ENCODE results near the gene SMARCAD1. TPM values are rescaled to one million over a fixed set of nuclear protein-coding genes. Genes with fewer than 3 reads are reported as not detected.
"Not testable (repeated sequence)": the region's sequence is repeated elsewhere in the genome, so short reads cannot be mapped to it uniquely, and the experiment has no call there.

SMARCAD1 gene
- total RNA-seq, 2 donors from 2014 or later = 30.4 to 37.0 TPM

DNA sequence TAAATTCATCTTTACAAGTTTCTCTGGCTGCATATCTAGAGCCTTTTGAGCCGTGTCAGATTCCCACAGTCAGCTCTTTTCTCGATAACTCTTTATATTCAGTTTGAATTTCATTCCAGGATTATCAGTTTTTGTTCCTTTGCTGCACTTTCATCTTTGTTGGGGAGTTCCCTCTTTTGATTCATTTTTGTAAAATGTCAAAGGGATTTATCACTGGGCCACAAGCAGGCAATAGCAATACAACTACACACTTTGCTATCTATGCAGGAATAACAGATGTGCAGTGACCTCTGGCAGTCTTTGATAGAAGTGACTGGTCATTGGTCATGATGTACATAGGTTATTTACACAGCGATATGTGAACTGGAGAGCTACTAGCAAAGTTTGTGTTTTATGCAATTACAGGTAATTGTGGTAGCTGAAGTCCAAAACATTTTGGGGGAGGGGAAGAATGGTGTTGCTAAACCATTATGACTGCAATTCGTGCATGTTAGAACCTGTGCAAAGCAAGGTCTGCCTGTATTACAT lies 91.1 kb downstream of the SMARCAD1 start:
- Mint-ChIP-seq H3K9me3 (no peaks in the 10 kb centered on the region), H3K27me3 (no peaks in the 10 kb centered on the region), H3K36me3 (ENCODE audit: low read depth) (no peaks in the 10 kb centered on the region), H3K4me1 (no peaks in the 10 kb centered on the region), H3K4me3 (no peak overlapping the region), H3K27ac (no peak overlapping the region)
- ATAC-seq (replicated peaks) = no peak

DNA sequence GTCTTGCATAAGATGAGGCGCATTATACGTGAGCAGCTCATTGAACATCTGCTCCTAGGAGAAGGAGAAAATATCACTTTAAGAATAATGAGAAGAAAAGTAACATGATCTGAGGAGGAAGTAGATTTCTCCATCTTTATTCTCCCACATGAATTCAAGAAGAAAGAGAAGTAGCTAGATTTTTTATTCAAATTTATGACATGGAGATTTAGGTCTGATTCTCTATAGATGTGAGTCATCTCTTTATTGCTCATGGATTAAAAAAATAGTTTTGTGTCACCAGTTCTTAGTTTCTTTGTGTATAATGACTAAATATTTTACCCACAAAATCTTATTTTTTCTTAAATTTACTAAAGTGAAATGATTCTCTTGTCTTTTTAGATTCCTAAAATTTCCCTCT lies 94.5 kb downstream of the SMARCAD1 start:
- no peaks in the 10 kb centered on the region for H3K9me3 Mint-ChIP-seq
- no peaks in the 10 kb centered on the region for H3K36me3 Mint-ChIP-seq (ENCODE audit: low read depth)
- no peaks in the 10 kb centered on the region for H3K4me1 Mint-ChIP-seq
- no peaks in the 10 kb centered on the region for H3K27me3 Mint-ChIP-seq
- no peak for ATAC-seq (replicated peaks)
- H3K27ac Mint-ChIP-seq = no peak overlapping the region
- no peak overlapping the region for H3K4me3 Mint-ChIP-seq

DNA sequence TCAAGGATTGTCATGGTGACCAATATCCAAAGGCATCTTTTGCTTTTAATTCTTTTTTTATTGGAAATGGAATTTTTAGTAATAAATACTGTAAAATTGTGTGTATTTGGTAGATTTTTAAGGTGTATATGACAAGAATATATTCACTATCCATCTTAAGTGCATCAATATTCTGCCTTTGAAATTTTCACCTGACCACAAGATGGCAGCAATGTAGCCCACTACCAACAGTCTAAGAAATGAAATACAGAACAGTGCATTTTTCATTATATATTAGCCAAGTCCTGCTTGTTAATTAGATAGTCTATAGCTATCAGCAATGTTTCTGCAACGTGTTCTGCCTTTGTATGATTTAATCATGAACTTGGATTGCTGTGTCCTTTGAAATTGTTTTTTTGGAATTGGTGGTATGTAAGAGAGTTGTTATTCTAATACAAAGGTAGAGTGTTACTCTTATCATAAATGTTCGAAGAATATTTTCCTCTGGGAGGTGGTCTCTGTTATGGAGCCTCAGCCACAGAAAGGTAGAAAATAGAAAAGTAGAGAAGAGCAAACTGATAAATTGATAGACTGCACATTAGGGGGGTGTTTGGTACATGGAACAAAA lies 96.8 kb downstream of the SMARCAD1 start:
- Mint-ChIP-seq H3K36me3 (ENCODE audit: low read depth) (no peaks in the 10 kb centered on the region), H3K9me3 (no peaks in the 10 kb centered on the region), H3K4me3 (no peak overlapping the region), H3K27ac (no peak overlapping the region), H3K4me1 (no peaks in the 10 kb centered on the region), H3K27me3 (no peaks in the 10 kb centered on the region)
- no peak for ATAC-seq (replicated peaks)

DNA sequence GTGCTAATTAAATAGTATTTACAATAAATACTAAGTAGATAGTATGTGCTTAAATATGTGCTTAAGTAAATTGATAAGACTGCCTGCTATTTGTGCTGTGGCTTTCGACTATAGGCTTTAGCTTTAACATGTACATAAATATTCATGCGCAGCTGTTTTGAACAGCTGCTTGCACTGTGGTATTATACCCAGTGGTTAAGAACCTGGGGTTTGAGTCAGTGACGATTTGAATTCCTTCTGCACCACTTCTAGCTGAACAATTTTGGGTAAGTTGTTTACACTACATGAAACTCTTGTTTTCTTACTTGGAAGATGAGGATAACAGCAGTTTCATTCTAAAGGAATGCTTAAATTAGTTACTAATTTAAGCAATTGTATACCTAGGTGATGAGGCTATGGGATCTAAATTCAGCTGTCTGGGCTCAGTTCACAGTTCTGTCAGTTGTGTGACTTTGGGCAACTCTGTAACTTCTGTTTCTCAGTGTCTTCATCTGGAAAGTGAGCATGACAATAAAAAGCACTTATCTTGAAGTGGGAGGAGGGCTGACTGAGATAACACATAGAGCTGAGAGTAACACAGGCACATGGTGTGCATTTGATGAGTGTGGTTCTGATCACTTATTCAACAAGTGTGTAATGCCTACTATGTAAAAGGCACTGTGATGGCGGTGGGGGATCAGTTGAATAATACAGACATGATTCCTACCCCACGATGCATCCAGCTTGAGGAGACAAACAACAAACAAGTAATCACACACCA lies 98.0 kb downstream of the SMARCAD1 start:
- Mint-ChIP-seq H3K36me3 (ENCODE audit: low read depth) (no peaks in the 10 kb centered on the region), H3K4me1 (no peaks in the 10 kb centered on the region), H3K27ac (no peak overlapping the region), H3K27me3 (no peaks in the 10 kb centered on the region), H3K9me3 (no peaks in the 10 kb centered on the region), H3K4me3 (no peak overlapping the region)
- no peak for ATAC-seq (replicated peaks)

DNA sequence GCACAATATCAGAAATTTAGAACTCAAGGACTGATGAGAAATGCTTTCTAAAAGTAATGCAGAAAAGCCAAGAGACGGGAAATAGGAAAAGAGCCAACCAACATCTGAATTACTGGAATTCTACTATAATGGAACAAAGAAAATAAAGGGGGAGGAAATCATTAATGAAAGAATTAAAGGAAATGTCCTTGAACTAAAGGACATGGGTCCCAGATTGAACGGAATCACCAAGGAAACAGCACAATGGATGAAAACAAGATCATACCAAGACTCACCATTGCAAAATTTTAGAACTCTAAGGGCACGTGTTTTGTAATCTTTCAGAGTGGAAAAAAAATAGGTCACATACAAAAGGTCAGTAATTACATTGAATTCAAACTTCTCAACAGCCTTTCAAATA lies 99.0 kb downstream of the SMARCAD1 start:
- Mint-ChIP-seq H3K4me1 (no peaks in the 10 kb centered on the region), H3K36me3 (ENCODE audit: low read depth) (no peaks in the 10 kb centered on the region), H3K27ac (no peak overlapping the region), H3K27me3 (no peaks in the 10 kb centered on the region), H3K4me3 (no peak overlapping the region), H3K9me3 (no peaks in the 10 kb centered on the region)
- ATAC-seq (replicated peaks) = no peak

DNA sequence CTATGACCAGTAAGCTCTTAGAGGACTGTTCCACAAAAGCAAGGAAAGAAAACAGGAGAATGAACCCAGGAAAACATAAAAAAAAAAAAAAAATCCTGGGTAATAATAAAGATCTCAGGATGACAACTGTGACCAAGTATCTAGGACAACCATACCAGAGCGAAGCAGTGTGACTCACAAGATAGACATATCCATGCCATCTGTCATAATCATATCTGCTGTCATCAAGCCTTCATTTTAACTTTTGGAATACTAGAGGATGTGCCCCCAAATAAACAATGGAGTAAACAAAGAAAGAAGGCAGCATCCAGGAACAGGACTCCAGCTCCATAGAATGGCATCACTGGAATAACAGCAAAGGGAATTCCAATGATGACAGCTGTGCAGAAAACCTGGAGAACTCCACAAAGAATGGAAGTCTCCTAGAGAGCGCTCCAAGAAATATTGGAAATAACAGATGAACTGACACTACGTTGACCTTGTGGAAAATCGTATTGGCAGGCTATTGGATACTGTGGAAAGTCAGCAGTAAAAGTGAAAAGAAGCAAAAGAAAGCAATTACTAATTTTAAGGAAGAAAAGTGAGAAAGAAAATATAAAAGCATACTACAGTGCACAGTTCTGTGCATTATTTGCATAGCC lies 99.7 kb downstream of the SMARCAD1 start:
- H3K4me1 Mint-ChIP-seq = no peaks in the 10 kb centered on the region
- no peaks in the 10 kb centered on the region for H3K27me3 Mint-ChIP-seq
- no peaks in the 10 kb centered on the region for H3K9me3 Mint-ChIP-seq
- no peak for ATAC-seq (replicated peaks)
- no peak overlapping the region for H3K27ac Mint-ChIP-seq
- no peak overlapping the region for H3K4me3 Mint-ChIP-seq
- no peaks in the 10 kb centered on the region for H3K36me3 Mint-ChIP-seq (ENCODE audit: low read depth)

DNA sequence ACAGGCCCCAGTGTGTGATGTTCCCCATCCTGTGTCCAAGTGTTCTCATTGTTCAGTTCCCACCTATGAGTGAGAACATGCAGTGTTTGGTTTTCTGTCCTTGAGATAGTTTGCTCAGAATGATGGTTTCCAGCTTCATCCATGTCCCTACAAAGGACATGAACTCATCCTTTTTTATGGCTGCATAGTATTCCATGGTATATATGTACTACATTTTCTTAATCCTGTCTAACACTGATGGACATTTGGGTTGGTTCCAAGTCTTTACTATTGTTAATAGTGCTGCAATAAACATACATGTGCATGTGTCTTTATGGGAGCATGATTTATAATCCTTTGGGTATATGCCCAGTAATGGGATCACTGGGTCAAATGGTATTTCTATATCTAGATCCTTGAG lies 112.3 kb downstream of the SMARCAD1 start:
- H3K4me3 Mint-ChIP-seq; H3K36me3 Mint-ChIP-seq (ENCODE audit: low read depth); ATAC-seq (replicated peaks); H3K27me3 Mint-ChIP-seq; H3K9me3 Mint-ChIP-seq; H3K27ac Mint-ChIP-seq; H3K4me1 Mint-ChIP-seq: not testable (repeated sequence)

DNA sequence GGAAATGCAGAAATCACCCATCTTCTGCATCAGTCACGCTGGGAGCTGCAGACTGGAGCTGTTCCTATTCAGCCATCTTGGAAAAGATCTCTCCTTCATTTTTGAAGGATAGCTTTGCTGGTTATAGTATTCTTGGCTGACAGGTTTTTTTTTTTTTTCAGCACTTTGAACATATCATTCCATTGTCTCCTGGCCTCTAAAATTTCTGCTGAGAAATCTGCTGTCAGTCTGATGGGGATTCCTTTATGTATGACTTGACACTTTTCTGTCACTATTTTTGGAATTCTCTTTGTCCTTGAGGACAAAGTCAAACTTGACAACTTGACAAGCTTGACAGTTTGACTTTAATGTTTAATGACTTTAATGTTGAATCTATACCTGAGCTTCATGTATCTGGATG lies 118.2 kb downstream of the SMARCAD1 start:
- H3K9me3 Mint-ChIP-seq = peaks cover 13% of the 10 kb centered on the region

DNA sequence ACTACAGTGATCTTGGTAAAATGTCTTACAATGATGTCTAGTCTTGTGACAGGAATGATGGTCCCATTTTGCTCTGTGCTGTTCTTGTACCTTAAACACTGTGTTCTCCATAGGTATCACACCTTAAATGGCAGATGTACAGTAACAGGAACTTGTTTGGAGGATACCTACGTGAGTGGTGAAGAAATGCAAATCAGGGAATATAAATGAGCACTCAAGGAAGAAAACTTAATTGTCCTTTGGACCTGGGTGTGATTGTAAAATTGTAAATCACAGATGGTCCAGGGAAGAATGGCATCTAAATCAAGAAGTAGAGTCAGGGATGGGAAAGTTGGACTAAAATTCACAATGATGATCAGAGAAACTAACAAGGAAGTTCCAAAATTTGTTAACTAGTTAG lies 122.3 kb downstream of the SMARCAD1 start:
- peaks cover 7% of the 10 kb centered on the region for H3K9me3 Mint-ChIP-seq
- H3K4me1 Mint-ChIP-seq = no peaks in the 10 kb centered on the region
- H3K27me3 Mint-ChIP-seq = peaks cover 3% of the 10 kb centered on the region
- no peak overlapping the region for H3K4me3 Mint-ChIP-seq
- no peaks in the 10 kb centered on the region for H3K36me3 Mint-ChIP-seq (ENCODE audit: low read depth)
- no peak overlapping the region for H3K27ac Mint-ChIP-seq
- no peak for ATAC-seq (replicated peaks)

More for the DNA sequence above, 118.2 kb downstream of the SMARCAD1 start:
- H3K27me3 Mint-ChIP-seq = peaks cover 3% of the 10 kb centered on the region
- H3K4me3 Mint-ChIP-seq = no peak overlapping the region
- no peaks in the 10 kb centered on the region for H3K36me3 Mint-ChIP-seq (ENCODE audit: low read depth)
- no peak for ATAC-seq (replicated peaks)
- H3K27ac Mint-ChIP-seq = no peak overlapping the region
- no peaks in the 10 kb centered on the region for H3K4me1 Mint-ChIP-seq

DNA sequence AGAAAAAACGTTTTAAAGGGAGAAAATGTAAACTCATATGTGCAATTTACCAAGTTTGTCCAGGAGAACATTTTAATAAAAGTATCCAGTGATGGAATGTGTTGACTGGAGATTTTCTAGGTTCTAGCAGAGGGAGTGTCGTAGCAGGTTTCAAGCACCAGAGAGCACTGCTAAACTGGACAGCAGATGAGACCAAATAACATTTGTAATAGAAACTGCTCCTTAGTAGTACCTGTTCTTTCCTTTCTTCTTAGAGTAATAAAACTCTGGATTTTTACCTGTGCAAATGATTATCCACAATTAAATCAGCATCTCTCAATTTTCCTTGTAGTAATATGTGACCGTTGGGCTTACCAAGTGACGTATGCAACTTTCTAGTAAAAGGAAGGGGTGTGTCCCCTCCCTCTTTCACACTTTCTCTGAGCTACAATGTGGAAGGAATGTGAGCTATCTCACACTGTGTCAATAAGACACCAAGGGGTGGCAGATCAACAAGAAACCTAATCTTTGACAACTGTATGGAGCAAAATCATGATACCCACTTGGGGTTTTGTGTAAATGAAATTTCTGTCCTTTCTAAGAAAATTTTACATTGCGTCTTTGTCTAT lies 125.4 kb downstream of the SMARCAD1 start:
- no peaks in the 10 kb centered on the region for H3K4me1 Mint-ChIP-seq
- no peak for ATAC-seq (replicated peaks)
- no peak overlapping the region for H3K4me3 Mint-ChIP-seq
- H3K9me3 Mint-ChIP-seq = no peaks in the 10 kb centered on the region
- H3K27ac Mint-ChIP-seq = no peak overlapping the region
- H3K36me3 Mint-ChIP-seq (ENCODE audit: low read depth) = no peaks in the 10 kb centered on the region
- H3K27me3 Mint-ChIP-seq = peaks cover 3% of the 10 kb centered on the region

DNA sequence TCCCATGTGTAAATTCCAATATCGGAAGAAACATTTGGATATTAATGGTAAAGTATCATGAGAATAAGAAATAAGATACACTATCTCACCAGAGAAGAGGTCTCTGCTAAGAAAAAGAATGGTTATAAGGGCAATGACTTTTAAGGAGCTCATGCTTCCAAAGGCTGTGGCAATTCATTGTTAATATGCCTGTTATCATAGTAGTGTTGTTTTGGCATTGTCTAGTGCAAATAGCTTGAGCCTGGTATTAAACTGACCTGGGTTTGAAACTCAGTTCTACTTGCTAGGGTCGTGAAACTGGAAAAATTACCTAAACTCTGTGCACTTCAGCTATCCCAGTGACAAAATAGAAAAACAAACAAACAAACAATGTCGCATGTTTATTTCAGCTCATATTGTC lies 126.2 kb downstream of the SMARCAD1 start:
- H3K4me1 Mint-ChIP-seq = peaks cover 5% of the 10 kb centered on the region
- no peaks in the 10 kb centered on the region for H3K9me3 Mint-ChIP-seq
- no peak overlapping the region for H3K4me3 Mint-ChIP-seq
- ATAC-seq (replicated peaks) = no peak
- H3K27ac Mint-ChIP-seq = no peak overlapping the region
- H3K36me3 Mint-ChIP-seq (ENCODE audit: low read depth) = no peaks in the 10 kb centered on the region
- H3K27me3 Mint-ChIP-seq = peaks cover 3% of the 10 kb centered on the region

DNA sequence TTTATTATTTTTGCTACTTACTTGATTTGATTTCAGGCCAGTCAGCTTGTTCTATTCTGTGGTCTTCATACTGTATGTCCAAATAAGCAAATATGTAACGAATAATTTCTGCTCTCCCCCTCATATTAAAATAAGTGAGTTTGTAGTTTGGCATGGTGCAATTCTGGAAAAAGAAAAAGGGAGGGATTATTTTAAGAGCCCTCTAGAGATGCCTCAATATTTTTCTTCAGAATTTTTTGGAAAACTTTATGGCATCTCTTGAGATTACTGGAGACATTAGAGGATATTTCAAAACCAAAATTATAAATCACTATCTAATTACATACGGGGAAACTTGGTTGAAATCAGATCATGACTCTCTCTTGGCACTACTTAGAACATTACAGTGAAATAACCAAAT lies 126.8 kb downstream of the SMARCAD1 start:
- Mint-ChIP-seq H3K27me3 (peaks cover 3% of the 10 kb centered on the region), H3K4me1 (peaks cover 9% of the 10 kb centered on the region)

DNA sequence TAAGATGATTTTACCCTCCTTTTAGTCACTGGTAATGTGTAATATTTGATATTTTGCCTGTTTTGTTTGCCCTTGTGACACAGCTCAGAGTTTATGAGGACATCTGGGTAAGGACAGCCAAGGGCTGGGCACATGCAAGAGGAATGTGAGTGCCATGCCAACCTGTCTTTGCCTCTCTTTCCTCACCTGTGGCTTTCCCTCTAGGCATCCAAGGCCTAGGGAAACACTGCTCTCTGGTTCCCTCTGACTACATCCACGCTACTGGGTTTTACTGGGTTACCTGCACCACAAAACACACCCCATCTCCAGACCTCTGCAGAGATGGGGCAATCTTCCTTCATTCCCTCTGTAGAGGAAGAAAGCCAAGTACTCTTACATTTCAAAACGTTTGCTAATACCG lies 127.3 kb downstream of the SMARCAD1 start:
- Mint-ChIP-seq H3K27ac (no peak overlapping the region), H3K36me3 (ENCODE audit: low read depth) (no peaks in the 10 kb centered on the region), H3K9me3 (no peaks in the 10 kb centered on the region), H3K27me3 (peaks cover under 1% of the 10 kb centered on the region), H3K4me1 (peaks cover 14% of the 10 kb centered on the region), H3K4me3 (no peak overlapping the region)
- no peak for ATAC-seq (replicated peaks)

More for the DNA sequence above, 126.8 kb downstream of the SMARCAD1 start:
- Mint-ChIP-seq H3K4me3 (no peak overlapping the region), H3K36me3 (ENCODE audit: low read depth) (no peaks in the 10 kb centered on the region), H3K27ac (no peak overlapping the region), H3K9me3 (no peaks in the 10 kb centered on the region)
- no peak for ATAC-seq (replicated peaks)

DNA sequence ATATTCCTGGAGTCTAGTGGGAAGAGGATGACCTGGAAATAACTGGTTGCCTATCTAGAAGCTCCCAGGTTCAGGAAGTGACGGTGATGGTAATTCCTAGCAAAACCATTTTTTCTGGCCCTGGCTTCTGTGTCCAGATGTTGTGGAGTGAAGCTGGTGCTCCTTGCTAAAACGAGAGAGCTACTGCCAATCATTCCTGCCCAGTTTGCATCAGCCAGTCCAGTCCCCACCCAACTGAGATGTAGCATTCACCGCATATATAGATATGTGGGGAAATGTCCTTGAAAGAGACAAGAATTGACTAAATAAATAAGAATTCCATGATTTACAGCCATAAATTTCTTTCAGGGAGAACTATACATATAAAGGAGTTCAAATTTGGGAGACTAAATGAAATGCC lies 128.6 kb downstream of the SMARCAD1 start:
- Mint-ChIP-seq H3K36me3 (ENCODE audit: low read depth) (no peaks in the 10 kb centered on the region), H3K4me1 (peaks cover 15% of the 10 kb centered on the region), H3K9me3 (no peaks in the 10 kb centered on the region), H3K4me3 (no peak overlapping the region), H3K27ac (no peak overlapping the region), H3K27me3 (no peaks in the 10 kb centered on the region)
- ATAC-seq (replicated peaks) = no peak
